Fibroblast of the aortic adventitia (primary cell): ENCODE measurements around the gene SGSM1. TPM values are rescaled to one million over a fixed set of nuclear protein-coding genes. Genes with fewer than 3 reads are reported as not detected.
A peak's percentile ranks its signal among the peaks of the same experiment; 100 is the strongest.

Source experiments
- DNase-seq: peaks from one replicate; pipeline ENCODE4 v3.0.0-alpha.2; 2010; ENCODE audit warnings: low read depth
- H3K4me3 ChIP-seq: 2 replicates; pipeline ENCODE4 v1.5.1; 2011; ENCODE audit warnings: low read depth, mild to moderate bottlenecking, control low read depth, low read length, moderate library complexity
- CTCF ChIP-seq: IDR thresholded peaks from 2 replicates; pipeline ENCODE4 v1.5.1; 2011; ENCODE audit warnings: mild to moderate bottlenecking, low read length, control low read depth, inconsistent platforms; ENCODE audit not compliant: insufficient read depth
- total RNA-seq: library from RNA; depleted of rRNA; stranded (reverse); fragments of >200 nt; gene quantifications from 2 replicates; pipeline ENCODE4 v1.2.3, GENCODE V29; 2012; ENCODE audit warnings: low replicate concordance

SGSM1 gene
- total RNA-seq, 1 donor, result not detected

GRCh38 chr22:24765166-24765565, 40.8 kb upstream of the SGSM1 start:
- no peak for TF ChIP-seq CTCF
- no peak overlapping the region for H3K4me3 ChIP-seq

DNA sequence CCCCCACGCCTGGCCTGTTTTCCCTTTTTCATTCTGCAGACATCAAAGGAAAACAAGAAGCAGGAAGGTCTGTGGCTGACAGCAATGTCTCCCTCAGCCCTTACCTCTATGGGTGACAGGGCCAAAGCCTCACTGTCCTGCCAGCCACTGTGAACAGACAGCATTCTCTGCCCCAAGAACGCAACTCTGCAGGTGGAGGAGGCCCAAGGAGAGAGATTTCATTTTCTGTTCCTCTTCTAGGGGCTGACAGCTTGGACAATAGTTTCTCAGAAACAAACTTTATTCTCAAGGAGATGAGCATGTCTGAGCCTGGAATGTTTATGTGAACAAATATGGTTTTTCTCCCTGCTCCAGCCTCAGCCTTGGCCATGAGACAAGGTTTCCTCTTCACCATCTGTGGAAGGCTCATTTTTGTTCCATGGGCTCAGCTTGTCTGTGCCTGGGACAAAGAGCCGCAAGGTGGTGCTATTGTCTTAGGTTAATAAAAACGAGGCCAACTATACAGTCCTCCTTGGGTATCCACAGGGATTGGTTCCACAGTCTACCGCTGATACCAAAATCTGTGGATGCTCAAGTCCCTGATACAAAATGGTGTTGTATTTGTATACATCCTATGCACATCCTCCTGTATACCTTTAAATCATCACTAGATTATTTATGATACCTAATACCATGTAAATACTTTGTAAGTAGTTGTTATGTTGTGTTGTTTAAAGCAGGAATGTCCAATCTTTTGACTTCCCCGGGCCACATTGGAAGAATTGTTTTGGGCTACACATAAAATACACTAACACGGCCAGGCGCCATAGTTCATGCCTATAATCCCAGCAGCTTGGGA, 37.3 kb upstream of the SGSM1 start:
- H3K4me3 ChIP-seq, result no peak overlapping the region
- DNase-seq, result peak; percentile 72
- TF ChIP-seq CTCF, result peak; percentile 74

More at GRCh38 chr22:24765166-24765565, 40.8 kb upstream of the SGSM1 start:
- DNase-seq, result no peak

GRCh38 chr22:24772493-24773220, 33.4 kb upstream of the SGSM1 start:
- no peak overlapping the region for H3K4me3 ChIP-seq
- DNase-seq, result peak; percentile 53
- peak; percentile 66 for TF ChIP-seq CTCF

DNA sequence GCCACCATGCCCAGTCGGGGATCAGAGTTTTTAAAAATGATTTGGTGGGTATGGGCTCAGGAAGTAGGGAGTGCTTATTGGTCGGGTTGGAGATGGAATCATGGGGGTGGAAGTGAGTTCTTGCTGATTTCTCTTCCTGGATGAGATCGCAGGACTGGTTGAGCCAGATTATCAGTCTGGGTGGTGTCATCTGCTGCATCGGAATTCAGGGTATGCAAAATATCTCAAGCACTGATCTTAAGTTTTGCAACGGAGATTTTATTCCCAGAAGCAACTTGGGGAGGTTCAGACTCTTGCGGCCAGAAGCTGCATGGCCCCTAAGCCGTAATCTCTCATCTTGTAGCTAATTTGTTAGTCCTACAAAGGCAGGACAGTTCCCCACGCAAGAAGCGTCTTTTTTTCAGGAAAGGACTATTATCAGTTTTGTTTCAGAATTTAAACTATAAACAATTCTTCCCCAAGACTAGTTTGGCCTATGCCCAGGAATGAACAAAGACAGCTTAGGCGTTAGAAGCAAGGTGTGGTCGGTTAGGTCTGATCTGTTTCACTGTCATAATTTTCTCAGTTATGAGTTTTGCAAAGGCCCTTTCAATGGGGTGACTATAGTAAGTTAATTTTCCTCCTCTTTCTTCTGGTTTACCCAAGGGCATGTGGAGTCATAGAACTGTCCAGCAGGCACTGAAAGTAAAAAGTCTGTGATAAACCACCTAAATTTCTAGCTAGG, 30.1 kb upstream of the SGSM1 start:
- DNase-seq, result peak; percentile 24
- no peak overlapping the region for H3K4me3 ChIP-seq
- no peak for TF ChIP-seq CTCF

GRCh38 chr22:24776525-24776924, 29.5 kb upstream of the SGSM1 start:
- no peak for TF ChIP-seq CTCF
- H3K4me3 ChIP-seq, result no peak overlapping the region
- DNase-seq, result no peak

DNA sequence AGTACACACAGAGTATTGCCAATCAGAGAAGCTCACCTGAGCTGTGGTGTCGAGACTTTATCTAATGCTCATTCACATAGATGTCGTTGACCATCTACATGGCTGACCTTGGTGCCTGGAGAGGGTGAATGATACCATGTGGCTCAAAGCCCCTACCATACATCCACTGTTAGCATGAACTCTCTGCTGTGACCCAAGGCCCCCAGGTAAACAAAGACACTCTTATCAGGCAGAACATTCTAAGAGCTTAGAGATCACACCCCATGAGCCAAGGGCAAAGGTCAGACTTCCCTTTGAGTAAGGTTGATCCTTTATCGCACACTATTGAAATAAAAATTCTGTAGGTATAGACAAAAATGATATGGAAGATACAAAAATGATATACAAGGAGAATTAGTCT, 16.5 kb upstream of the SGSM1 start:
- DNase-seq, result no peak
- no peak for TF ChIP-seq CTCF
- no peak overlapping the region for H3K4me3 ChIP-seq
